HG03520 (cell line): ENCODE results near the gene ASIC4.

ENCODE experiments used
- ATAC-seq: cut with Tn5 transposase; IDR thresholded peaks from one replicate; pipeline ENCODE4 v1.9.1; 2021; ENCODE audit warnings: mild to moderate bottlenecking, moderate library complexity; ENCODE audit not compliant: unreplicated experiment

Gene ASIC4

GRCh38 chr2:219514196-219514761, at the start of gene ASIC4:
Gene ASIC4 (plus strand): TSS chr2:219514482. CDS start chr2:219514725, 243 bp downstream.
- ATAC-seq: no peak

GRCh38 chr2:219465659-219466561, 48.4 kb upstream of the ASIC4 start:
- no peak for ATAC-seq

DNA sequence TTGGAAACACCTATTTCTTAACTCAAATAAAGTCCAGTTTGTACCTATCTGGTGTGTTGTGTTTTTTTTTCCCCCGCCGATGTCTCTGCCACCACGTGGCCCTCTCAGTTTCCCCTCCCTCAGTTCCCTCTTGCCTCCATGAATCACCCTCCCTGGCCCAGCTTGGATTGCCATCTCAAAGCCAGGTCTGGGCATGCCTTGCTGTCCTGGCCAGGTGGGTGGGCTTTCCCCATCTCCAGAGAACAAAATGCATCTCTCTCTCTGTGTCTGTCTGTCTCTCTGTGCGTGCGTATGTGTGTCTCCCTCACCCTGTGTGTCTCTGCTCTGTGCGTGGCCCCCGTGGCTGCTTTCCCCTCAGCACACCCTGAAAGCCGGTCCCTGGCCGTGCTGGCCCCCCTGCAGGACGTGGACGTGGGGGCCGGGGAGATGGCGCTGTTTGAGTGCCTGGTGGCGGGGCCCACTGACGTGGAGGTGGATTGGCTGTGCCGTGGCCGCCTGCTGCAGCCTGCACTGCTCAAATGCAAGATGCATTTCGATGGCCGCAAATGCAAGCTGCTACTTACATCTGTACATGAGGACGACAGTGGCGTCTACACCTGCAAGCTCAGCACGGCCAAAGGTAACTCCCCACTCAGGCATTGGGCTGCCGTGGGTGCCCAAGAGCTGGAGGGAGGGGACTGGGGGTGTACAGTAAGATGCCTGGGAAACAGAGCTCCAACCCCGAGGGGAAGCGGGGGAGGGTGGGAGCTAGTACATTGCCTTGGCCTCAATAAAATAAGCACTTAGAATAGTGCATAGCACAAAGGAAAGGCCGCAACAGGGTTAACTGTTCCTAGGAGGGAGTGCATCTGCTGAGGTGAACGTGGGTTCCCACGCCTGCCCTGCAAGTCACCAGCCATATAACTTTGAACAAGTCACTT, 47.2 kb upstream of the ASIC4 start:
- ATAC-seq: no peak

DNA sequence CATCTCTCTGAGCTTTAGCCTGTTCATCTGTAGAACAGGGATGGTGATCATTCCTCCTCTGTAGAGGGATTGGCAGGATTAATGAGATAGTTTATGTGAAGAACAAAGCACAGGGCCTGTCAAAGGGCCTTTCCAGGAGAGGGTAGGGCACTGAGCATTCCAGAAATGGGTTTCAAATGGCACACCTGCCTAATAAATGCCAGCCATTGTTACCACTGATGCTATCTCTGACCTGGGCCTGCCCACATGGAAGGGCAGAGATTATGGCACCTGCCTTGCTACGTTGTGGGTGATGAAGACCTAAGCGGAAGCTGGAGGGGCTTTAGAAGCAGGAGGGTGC, 46.6 kb upstream of the ASIC4 start:
- no peak for ATAC-seq

DNA sequence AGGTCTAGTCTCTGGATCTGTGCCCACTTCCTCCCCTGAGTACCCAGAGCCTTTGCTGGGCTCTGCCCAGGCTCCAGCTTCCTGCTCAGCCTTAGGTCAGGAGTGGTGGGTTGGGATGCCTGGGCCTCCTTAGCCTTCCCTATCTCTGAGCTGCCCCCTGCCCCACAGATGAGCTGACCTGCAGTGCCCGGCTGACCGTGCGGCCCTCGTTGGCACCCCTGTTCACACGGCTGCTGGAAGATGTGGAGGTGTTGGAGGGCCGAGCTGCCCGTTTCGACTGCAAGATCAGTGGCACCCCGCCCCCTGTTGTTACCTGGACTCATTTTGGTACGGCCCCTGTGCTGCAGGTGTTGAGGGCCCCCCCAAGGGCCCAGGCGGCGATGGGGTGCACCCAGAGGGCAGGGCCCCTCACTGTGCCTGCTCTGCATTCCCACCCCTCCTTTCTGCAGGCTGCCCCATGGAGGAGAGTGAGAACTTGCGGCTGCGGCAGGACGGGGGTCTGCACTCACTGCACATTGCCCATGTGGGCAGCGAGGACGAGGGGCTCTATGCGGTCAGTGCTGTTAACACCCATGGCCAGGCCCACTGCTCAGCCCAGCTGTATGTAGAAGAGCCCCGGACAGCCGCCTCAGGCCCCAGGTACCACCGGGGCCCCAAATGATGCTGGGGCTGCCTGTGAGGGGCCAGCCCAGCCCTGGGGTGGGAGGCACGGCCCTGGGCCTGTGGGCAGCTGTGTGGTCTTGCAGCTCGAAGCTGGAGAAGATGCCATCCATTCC, 45.7 kb upstream of the ASIC4 start:
- ATAC-seq: no peak

GRCh38 chr2:219469186-219469724, 45.0 kb upstream of the ASIC4 start:
- no peak for ATAC-seq

GRCh38 chr2:219470429-219470828, 43.9 kb upstream of the ASIC4 start:
- ATAC-seq: no peak

DNA sequence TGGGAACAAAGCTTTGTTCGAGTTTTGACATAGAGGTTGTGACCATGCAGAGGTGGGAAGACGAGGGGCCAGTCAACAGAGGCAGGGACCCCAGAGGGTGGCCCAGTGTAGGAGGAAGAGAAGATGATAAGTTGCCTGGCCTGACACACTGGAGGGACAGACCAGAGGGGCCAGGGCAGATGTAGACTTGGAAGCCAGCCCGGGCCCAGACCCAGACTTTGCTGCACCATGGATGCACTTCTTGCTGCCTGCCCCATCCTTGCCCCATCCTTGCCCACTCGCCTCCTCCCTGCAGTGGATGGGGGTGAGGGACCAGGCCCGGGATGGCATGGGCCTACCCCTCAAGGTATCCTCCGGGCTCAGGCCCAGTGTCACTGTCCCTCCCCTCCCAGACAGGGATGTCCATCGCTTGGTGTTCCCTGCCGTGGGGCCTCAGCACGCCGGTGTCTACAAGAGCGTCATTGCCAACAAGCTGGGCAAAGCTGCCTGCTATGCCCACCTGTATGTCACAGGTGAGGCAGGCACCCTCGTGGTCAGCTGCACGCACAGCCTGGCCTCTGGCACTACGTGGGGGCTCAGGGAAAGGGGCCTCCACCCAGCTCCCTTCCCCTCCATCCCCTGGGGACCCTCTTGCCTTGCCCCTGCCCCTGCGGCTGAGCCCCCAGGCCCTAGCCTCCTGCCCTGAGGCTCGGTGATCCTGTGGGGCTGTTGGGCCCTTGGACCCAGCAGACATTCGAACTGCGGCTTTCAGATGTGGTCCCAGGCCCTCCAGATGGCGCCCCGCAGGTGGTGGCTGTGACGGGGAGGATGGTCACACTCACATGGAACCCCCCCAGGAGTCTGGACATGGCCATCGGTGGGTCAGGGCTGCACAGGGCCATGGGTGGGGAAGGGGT, 42.6 kb upstream of the ASIC4 start:
- no peak for ATAC-seq

GRCh38 chr2:219472629-219473187, 41.6 kb upstream of the ASIC4 start:
- ATAC-seq: no peak

- ATAC-seq: no peak
These were observed 40.8 kb upstream of the ASIC4 start for GRCh38 chr2:219473511-219473910.

- ATAC-seq: no peak
These were observed 39.8 kb upstream of the ASIC4 start for GRCh38 chr2:219474285-219475060.

DNA sequence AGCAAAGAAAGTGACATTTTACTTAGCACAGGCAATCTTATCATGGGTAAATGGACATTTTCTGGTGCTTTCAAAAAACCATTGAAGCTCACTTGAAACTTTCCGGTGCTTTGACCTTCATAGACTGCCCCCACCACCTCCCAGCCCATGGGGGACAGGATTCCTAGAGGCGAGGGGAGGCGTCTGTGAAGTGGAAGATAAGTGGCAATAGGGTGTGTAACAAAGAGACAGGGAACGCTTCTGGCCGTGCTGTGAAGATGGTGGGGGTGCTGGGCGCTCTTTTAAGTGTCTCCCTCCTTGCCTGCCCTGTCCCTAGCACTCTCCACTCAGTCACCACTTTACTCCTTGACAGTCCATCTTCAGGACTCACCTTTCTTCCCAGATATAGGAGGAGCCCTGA, 39.0 kb upstream of the ASIC4 start:
- ATAC-seq: no peak

DNA sequence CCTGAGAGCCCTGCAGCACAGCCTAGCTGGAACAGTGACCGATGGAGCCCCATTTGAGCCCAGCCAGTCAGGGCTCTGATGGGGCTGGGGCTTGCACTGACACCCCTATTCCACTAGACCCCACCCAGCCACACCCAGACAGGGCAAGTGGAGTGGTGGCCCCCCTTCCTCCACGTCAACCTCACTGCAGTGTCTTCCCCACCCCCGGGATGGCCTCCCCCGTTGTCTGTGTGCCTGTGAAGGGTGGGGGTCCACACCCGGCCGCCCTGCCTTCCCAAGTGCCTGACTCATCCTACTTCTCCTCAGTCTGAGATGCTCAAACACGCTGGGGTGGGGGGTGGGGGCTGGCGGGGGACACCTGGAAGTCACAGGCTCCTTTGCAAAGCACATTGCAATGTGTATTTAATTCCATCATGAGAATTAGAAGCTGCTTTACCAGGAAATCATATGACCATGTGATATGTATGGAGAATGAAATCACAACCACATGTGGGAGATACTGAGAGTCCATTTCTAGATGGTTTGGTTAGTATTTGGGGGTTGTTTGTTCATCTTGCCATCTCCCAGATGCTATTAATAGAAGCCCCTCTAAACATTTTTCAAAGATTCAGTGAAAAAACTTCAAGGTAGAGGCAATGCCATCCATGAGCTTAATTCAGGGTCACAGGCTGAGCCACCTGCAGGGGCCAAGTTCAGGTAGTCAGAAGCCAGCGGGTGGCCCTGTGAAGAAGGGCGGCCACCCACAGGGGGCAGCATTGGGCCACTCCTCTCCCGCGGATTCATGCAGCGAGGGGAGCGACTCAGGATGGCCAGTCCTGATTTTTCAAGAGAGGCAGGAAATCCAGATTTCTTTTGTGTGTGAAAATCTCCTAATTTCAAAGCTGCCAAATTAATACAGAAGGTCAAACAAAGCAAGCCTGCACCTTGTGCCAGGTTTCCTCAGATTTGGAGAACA, 38.3 kb upstream of the ASIC4 start:
- ATAC-seq: no peak

- ATAC-seq: no peak
These were observed 37.6 kb upstream of the ASIC4 start for GRCh38 chr2:219476652-219477151.

DNA sequence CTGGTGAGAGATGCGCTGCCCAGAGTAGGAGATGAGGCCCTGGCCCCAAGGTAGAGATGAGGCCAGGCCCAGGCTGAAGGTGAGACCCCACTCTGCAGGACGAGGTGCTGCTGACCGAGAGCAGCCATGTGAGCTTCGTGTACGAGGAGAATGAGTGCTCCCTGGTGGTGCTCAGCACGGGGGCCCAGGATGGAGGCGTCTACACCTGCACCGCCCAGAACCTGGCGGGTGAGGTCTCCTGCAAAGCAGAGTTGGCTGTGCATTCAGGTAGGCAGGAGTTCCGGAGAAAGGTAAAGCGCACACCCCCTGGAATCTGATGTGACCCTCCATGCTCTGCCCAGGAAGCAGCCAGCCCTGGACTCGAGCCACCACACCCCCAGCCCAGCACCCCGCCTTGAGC, 37.1 kb upstream of the ASIC4 start:
- no peak for ATAC-seq

- no peak for ATAC-seq
These were observed 36.5 kb upstream of the ASIC4 start for GRCh38 chr2:219477815-219478214.

- no peak for ATAC-seq
These were observed 35.4 kb upstream of the ASIC4 start for GRCh38 chr2:219478916-219479315.
